SW480 (cell line): ENCODE results near the gene CHD3.
A peak's percentile ranks its signal among the peaks of the same experiment; 100 is the strongest.
"Not testable (repeated sequence)": the region's sequence is repeated elsewhere in the genome, so short reads cannot be mapped to it uniquely, and the experiment has no call there.

Experiments
- DNase-seq: peaks from one replicate; pipeline ENCODE4 v3.0.0-alpha.2; 2016; ENCODE audit warnings: low spot score

CHD3 gene

DNA sequence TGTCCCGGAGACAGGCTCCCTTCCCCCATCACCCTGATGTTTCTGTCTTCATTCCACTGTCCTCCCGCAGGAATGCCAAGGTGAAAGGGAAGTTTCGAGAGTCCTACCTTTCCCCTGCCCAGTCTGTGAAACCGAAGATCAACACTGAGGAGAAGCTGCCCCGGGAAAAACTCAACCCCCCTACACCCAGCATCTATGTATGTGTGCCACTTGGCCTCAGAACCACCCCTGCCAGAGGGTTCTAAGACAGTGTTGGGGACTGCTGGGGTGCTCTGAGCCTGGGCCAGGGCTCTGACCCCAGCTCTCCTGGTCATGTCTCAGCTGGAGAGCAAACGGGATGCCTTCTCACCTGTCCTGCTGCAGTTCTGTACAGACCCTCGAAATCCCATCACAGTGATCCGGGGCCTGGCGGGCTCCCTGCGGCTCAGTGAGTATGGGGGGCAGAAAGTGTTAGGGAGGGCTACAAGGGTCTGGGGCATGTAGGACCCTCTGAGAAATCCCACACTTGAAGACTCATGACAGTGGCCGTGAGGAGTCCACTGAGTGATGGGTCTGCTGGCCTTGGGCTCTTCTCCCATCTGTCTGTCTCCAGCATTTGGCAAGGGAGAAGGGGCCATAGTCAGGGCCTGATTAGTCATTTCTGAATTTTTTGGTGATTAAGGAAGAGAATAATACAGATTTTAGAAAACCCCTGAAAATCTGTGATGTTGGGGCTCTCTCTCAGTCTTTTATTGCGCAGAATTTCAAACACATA is 38.7 kb upstream of the CHD3 start:
- no peak for DNase-seq

DNA sequence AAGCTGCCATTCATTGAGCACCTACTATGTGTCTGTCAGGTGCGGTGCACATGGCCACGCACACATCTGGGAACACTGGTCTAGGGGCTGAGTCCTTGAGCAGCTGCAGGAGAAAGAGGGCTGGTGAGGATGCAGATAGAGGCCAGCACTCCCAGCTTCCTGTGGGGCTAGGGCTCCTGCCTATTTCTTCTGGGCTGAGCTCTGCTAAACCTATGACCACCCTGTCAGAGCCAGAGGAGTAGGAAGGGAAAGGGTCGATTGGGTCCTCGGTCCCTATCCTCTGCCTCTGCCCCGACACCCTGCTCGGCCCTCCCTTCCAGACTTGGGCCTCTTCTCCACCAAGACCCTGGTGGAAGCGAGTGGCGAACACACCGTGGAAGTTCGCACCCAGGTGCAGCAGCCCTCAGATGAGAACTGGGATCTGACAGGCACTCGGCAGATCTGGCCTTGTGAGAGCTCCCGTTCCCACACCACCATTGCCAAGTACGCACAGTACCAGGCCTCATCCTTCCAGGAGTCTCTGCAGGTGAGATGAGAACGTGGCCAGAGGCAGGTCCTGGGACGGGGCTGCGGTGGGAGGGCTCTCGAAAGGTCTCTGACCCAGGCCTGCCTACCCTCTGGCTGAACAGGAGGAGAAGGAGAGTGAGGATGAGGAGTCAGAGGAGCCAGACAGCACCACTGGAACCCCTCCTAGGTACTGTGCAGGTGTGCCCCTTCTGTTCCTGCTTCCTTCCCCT is 37.7 kb upstream of the CHD3 start:
- no peak for DNase-seq

DNA sequence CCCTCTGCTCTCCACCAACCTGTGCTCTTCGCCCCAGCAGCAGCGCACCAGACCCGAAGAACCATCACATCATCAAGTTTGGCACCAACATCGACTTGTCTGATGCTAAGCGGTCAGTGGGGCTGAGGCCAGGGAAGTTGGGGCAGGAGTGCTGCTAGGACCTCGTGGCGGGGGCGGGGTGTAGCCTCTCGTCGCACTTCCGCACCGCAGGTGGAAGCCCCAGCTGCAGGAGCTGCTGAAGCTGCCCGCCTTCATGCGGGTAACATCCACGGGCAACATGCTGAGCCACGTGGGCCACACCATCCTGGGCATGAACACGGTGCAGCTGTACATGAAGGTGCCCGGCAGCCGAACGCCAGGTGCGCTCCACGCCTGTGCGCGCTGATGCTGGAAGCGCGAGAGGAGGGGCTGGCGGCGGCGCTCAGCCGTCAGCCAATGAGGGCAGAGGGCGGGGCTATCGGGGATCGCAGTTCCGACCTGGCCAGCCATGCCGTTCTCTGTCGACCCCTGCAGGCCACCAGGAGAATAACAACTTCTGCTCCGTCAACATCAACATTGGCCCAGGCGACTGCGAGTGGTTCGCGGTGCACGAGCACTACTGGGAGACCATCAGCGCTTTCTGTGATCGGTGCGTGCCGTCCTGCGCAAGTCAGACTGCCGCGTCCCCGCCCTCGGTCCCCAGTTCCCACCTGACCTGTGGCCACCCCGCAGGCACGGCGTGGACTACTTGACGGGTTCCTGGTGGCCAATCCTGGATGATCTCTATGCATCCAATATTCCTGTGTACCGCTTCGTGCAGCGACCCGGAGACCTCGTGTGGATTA is 36.9 kb upstream of the CHD3 start:
- peak; percentile 88 for DNase-seq

DNA sequence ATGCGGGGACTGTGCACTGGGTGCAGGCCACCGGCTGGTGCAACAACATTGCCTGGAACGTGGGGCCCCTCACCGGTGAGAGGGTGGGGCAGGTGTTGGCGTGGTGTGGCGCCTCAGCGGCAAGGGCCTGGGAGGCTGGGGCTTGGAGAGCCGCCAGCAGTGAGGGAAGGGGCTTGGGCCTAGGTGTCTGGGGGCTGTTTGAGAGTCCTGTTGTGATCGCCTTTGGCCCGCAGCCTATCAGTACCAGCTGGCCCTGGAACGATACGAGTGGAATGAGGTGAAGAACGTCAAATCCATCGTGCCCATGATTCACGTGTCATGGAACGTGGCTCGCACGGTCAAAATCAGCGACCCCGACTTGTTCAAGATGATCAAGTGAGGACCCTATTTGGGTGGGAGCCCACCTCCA is 36.3 kb upstream of the CHD3 start:
- DNase-seq = no peak

DNA sequence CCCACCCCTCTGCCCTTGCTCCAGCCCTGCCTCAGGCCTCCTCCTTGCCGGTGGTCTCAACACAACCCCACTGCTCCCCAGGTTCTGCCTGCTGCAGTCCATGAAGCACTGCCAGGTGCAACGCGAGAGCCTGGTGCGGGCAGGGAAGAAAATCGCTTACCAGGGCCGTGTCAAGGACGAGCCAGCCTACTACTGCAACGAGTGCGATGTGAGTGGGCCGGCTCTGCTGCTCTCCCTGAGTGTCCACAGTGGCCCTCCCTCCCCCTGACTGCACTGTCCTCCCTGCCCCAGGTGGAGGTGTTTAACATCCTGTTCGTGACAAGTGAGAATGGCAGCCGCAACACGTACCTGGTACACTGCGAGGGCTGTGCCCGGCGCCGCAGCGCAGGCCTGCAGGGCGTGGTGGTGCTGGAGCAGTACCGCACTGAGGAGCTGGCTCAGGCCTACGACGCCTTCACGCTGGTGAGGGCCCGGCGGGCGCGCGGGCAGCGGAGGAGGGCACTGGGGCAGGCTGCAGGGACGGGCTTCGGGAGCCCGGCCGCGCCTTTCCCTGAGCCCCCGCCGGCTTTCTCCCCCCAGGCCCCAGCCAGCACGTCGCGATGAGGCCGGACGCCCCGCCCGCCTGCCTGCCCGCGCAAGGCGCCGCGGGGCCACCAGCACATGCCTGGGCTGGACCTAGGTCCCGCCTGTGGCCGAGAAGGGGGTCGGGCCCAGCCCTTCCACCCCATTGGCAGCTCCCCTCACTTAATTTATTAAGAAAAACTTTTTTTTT is 35.5 kb upstream of the CHD3 start:
- DNase-seq = no peak

DNA sequence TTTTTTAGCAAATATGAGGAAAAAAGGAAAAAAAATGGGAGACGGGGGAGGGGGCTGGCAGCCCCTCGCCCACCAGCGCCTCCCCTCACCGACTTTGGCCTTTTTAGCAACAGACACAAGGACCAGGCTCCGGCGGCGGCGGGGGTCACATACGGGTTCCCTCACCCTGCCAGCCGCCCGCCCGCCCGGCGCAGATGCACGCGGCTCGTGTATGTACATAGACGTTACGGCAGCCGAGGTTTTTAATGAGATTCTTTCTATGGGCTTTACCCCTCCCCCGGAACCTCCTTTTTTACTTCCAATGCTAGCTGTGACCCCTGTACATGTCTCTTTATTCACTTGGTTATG is 34.9 kb upstream of the CHD3 start:
- DNase-seq = no peak

DNA sequence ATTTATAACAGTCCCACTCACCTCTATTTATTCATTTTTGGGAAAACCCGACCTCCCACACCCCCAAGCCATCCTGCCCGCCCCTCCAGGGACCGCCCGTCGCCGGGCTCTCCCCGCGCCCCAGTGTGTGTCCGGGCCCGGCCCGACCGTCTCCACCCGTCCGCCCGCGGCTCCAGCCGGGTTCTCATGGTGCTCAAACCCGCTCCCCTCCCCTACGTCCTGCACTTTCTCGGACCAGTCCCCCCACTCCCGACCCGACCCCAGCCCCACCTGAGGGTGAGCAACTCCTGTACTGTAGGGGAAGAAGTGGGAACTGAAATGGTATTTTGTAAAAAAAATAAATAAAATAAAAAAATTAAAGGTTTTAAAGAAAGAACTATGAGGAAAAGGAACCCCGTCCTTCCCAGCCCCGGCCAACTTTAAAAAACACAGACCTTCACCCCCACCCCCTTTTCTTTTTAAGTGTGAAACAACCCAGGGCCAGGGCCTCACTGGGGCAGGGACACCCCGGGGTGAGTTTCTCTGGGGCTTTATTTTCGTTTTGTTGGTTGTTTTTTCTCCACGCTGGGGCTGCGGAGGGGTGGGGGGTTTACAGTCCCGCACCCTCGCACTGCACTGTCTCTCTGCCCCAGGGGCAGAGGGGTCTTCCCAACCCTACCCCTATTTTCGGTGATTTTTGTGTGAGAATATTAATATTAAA is 34.4 kb upstream of the CHD3 start:
- DNase-seq = no peak

DNA sequence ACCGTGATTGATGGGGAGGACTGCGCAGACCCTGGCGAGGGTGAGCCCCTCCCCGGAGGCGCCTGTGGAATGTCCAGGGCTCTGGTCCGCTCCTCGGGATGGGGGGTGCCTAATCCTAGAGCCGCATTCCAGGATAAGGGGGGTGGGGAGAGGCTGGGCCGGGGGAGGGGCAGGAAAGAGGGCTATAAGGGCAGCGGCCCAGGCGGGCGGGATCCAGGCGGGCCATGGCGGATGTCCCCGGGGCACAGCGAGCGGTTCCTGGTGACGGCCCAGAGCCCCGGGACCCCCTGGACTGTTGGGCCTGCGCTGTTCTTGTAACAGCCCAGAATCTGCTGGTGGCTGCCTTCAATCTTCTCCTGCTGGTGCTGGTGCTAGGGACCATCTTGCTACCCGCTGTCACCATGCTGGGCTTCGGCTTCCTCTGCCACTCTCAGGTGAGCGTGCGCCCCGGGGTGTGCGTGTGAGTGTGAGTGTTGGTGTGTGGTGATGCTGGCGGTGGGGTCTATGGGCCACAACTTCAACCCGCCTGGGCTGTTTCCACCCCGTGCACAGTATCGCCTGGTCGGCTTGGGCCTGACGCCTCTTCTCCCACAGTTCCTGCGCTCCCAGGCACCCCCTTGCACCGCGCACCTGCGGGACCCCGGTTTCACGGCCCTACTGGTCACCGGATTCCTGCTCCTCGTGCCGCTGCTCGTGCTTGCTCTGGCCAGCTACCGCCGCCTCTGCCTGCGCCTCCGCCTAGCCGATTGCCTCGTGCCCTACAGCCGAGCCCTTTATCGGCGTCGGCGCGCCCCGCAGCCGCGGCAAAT is 33.5 kb upstream of the CHD3 start, which contains the start of gene TMEM88:
TMEM88 (plus strand) TSS at position 216 of the 809 bp plus-strand sequence; CDS start at position 225, 9 bp downstream.
- DNase-seq = no peak

DNA sequence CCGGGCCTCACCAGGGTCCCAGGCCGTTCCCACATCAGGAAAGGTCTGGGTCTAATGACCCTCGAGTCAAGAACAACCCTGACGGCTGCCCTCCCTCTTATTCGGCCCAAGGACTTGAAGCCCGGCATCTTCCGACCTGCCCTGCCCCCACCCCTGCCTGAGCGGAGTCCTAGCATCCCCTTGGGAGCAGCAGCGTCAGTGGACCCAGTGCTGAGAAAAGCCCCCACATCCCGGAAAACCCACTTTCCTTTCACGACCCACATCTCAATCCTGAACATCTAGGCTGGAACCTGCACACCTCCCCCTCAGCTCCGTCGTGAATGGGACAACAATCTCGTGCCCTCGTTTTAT is 33.0 kb upstream of the CHD3 start:
- no peak for DNase-seq

DNA sequence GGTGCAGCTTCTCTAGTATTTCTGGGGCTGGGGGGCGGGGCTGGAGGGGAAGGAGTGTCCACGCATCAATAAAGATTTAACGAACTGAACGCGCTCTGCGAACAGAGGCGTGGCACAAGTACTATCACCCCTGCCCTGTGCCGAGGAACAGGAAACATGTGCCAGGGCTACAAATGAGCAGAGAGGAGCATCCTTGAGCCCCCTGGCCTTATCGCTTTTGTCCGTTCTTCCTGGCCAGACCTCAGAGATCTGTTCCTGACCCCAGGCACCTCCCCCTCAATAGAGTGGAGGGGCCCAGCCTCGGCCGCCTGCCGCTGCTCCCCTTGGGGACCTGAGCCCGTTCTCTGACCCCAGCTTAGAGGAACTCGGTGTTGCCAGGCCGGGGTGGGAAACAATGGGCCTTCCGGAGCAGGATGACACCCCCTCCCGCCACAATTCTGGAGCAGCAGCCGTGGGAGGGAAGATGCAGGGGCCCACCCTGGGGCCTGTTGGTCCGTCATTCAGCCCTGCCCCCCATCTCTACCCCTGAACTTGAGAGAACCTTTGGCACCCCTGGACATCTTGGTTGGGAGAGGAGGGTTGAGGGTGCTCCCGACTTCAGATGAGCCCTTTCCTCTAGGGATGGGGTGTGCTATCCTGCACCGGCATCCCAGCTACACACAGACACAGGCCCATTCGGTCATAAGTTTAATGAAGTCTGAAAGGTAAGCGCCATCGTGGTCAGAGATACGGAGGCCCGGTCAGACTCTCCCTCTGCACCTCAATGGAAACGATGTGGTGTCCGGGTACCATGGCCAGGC is 32.4 kb upstream of the CHD3 start:
- peak; percentile 50 for DNase-seq

DNA sequence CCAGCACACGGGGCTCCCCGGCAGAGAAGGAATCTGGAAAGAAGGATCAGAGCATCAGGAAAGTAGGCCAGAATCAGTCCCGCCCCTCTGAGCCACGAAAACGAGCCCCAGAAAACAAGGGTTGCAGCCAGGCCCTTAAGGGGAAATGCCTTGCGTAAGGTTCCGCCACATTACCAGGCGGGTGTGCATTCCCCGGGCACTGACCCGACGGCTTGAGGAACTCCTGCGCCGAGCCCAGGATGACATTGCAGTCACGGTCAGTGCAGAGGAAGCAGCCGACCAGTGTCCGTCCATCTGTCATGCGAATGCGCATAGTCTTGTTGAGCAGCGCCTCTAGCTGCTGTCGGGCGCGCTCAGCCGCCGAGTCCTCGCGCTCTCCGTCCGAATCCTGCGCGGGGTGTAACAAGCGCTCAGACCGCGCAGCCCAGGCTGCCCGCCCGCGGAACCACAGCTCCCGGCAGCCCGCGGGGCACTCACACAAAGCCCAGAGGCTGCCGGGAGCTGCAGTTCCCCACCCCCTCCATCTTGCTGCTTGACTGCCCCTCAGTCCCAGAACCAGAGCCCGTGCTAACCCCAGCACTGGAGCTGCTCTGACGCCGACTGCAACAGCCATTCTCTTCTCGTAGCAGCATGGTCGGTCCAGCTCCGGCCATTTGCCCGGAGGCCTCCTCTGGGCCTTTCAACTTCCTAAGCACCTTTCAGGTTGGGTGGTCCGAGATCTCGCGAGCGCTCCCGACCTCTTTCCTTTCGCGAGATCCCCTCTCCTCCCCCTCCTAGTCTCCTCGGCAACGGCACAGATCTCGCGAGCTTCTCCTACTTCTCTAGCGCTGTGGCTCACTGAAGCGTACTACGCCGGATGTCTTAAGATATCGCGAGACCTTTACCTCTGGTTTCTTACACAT is 31.5 kb upstream of the CHD3 start, which contains the start of gene NAA38:
NAA38 (minus strand) TSS at position 749 of the 902 bp plus-strand sequence; CDS start at position 653, 96 bp downstream.
- DNase-seq = peak; percentile 100

DNA sequence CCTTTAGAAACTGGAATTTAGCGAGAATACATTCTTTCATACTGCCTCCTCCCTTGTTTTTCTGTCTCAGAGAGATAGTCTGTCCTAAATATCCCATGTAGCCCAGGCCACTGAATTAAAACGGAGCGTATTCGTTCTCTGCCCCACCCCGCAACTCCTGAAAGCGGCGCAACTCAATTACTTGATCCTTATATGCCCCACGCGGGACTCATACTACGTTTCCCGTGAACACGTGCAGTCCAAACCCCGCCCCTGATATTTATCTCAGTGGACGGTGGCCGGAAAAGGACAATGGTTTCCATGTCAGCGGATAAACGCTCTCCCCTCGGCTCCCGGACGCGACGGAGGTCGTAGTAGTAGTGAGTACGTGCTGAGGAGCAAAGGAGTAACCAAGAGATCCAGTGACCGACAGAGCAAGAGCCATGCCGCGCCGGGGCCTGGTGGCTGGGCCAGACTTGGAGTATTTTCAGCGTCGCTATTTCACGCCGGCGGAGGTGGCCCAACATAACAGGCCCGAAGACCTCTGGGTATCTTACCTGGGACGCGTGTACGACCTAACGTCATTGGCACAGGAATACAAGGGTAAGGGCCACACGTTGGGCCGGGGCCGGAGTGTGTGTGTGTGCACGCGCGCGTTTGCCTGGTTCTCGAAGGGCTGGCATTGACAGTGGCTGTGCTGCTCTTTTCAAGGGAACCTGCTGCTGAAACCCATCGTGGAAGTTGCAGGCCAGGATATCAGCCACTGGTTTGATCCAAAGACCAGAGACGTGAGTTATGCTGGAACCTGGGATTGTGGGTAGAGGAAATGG is 30.7 kb upstream of the CHD3 start, which contains the start of gene CYB5D1:
CYB5D1 (plus strand) TSS at position 291 of the 809 bp plus-strand sequence; CDS start at position 423, 132 bp downstream.
- peak; percentile 94 for DNase-seq

DNA sequence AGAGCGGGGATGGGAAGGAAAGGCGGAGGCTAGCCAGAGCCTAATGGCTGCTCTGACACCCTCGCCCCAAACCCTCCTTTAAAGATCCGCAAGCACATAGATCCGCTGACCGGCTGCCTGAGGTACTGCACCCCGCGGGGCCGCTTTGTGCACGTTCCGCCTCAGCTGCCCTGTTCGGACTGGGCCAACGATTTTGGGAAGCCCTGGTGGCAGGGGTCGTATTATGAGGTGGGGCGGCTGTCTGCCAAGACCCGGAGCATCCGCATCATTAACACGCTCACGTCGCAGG is 30.1 kb upstream of the CHD3 start:
- DNase-seq = peak; percentile 78

DNA sequence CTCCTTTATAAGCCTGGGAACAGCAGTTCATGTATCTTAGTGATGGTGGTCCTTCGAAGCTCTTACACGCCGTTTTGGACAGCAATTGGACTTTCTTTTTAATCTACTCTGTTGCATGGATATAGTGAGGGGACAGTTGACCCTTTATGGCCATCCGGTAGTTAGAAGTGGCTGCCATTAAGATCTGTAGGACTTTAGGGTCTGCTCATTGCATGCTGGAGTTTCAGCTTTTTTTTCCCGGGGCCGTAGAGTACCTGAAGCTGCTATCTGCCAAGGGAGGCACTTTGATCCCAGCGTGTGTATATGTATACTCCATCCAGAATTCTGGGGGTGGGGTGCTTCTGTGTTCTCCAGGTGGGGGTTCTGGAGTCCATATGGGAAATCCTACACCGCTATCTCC is 29.6 kb upstream of the CHD3 start:
- no peak for DNase-seq

DNA sequence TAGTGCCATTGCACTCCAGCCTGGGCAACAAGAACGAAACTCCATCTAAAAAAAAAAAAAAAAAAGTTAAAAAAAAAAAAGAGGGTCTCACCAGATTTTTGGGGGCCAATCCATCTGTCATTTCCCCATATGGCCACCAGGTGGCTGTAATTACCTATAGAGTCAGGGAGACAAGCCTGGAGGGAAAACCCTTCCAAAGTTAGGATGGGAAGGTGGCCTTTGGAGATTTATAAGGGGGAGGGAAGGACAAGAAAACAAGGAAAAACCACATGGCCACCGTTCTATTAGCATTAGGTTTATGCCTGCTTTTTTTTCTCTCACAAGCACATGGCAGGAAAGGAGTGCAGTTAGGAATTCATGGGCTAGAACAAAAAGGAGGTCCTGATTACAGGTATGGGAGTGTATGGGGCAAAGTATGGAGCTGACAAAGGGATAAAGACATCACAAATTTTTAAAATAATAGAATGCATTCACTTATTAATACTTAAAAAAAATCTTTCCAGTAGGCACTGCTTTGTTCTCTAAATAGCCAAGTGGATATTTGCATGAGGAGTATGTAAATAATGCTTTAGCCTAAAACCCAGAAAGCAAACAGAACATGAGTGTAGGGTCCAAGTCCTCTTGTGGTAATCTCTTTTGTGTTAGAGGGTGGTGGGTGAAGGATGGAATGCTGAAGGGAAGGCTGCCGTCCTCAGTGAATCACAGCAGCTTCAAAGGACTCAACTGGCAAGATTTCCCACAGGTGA is 25.7 kb upstream of the CHD3 start:
- DNase-seq = peak; percentile 62

DNA sequence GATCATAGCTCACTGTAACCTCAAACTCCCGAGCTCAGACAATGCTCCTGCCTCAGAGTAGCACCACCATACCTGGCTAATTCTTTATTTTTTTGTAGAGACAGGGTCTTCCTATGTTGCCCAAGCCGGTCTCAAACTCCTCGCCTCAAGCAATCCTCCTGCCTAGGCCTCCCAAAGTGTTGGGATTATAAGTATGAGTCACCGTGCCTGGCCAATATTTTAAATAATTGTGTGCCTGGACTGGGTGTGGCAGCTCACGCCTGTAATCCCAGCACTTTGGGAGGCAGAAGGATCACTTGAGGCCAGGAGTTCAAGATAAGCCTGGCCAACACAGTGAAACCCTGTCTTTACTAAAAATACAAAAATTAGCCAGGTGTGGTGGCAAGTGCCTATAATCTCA is 24.2 kb upstream of the CHD3 start:
- not testable (repeated sequence) for DNase-seq
